HG02678 (cell line): Measurements from ENCODE around the gene HSPA4.

Experiments
- ATAC-seq: cut with Tn5 transposase; IDR thresholded peaks from one replicate; pipeline ENCODE4 v1.9.1; 2021; ENCODE audit warnings: mild to moderate bottlenecking, moderate library complexity; ENCODE audit not compliant: unreplicated experiment

The HSPA4 gene

GRCh38 chr5:133088064-133088463 is 36.3 kb downstream of the HSPA4 start:
- ATAC-seq, result no peak

- no peak for ATAC-seq
Measured at GRCh38 chr5:133091034-133091433, 39.2 kb downstream of the HSPA4 start.

- no peak for ATAC-seq
Measured at GRCh38 chr5:133106343-133106742, 54.5 kb downstream of the HSPA4 start.

DNA sequence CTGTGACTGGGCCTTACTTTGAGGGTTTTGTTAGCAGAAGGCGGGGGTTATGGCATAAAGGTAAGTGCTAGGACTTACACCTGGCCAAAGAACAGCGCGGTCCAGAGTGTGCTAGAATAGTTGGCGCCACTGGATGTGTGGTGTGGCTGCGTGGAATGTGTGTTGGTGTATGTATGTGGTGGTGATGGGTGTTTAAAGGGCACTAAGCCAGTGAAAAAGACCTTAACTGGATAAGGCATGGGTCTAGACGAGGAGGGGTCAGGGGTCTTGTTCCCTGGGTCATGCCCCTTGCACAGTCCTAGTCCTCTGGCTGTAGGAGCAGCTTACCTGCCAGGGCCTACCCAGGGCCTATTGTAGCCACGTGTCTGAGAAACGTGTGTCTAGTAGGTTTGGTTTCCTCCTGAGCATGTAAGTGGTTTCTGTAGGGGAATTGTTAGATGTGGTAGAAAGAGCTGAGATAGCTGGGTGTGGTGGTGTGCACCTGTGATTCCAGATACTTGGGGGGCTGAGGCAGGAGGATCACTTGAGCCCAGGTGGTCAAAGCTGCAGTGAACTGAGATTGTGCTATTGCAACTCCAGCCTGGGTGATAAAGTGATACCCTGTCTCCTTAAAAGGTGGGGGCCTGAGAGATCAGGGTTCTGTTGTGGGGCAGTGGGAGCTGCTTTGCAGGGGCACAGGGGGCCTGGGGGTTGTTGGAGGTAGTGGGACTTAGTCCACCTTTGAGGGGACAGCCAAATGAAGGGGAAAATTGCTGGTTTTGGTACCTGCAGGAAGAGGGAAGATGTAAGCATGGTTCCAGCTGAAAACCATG is 55.2 kb downstream of the HSPA4 start:
- no peak for ATAC-seq

GRCh38 chr5:133108481-133108921 is 56.7 kb downstream of the HSPA4 start:
- ATAC-seq, result no peak

GRCh38 chr5:133109655-133110483 is 58.1 kb downstream of the HSPA4 start:
- no peak for ATAC-seq

DNA sequence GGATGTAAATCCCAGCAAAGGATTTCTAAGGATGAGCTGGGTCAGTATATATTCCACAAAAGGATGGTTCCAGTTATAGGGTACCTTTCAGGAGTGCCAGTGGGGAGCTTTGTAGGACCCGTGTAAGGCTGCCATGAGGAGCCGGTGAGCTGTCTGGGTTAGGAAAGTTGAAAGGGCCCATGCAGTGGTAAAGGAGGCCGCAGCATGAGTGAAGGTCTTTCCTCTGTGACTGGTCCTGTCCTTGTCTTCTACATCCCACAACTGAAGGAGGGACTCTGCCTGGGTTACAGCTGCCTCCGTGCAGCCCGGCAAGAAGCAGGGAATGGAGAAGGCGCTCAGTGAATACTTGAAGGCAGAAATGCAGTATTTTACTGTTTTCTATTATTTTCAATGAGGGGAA is 58.9 kb downstream of the HSPA4 start:
- no peak for ATAC-seq

DNA sequence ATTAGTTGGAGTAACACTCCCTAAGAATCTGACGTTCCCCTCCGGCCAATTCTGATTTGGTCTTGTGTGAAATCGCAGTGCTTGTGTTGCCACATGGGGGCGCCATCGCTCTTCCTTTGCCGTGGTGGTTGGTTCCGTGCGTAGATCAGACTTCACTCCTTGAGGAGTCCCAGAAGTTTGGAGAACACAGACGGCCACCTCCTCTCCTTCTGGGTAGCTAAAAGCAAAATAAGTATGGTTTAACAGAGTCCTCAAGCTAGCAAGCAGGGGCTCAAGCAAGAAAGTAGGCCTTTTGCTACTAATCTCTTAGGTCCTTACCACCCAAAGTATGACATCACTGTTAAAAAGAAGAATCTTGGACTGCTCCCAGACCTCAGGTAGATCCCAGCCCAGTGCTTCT is 59.5 kb downstream of the HSPA4 start:
- ATAC-seq, result no peak

- ATAC-seq, result no peak
Measured at GRCh38 chr5:133112026-133112660, 60.3 kb downstream of the HSPA4 start.

DNA sequence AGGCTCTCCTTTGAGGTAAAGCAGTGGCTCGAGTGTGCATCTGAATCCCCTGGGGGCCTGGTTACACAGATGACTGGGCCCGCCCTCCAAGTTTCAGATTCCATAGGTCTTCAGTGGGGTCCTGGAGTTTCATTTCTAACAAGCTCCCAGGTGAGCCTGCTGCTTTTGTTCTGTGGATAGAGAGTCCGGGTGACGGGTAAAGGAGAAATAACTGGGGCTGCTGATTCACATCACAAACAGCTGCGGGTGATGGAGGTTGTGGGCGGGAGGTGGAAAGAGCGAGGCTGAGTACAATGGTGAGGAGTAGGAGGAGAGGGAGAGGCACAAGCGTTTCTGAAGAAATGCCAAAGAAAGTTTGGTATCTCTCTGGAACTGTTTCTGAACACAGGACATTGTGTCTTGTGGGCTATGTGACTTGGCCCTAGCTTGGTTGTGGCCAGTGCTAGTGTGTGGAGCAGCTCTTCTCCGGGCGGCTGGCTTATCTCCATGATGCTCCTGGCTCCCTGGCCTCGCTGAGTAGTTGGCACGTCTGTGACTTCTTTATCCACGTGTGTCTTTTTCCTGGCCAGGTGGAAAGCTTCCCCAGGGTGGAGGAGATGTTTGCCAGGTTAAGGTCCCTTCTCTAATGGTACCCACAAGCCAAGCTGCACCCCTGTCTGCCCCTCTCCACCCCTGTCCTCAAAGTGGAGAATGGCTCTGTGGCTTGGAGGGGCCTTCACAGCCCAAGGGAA is 61.7 kb downstream of the HSPA4 start:
- ATAC-seq, result no peak

DNA sequence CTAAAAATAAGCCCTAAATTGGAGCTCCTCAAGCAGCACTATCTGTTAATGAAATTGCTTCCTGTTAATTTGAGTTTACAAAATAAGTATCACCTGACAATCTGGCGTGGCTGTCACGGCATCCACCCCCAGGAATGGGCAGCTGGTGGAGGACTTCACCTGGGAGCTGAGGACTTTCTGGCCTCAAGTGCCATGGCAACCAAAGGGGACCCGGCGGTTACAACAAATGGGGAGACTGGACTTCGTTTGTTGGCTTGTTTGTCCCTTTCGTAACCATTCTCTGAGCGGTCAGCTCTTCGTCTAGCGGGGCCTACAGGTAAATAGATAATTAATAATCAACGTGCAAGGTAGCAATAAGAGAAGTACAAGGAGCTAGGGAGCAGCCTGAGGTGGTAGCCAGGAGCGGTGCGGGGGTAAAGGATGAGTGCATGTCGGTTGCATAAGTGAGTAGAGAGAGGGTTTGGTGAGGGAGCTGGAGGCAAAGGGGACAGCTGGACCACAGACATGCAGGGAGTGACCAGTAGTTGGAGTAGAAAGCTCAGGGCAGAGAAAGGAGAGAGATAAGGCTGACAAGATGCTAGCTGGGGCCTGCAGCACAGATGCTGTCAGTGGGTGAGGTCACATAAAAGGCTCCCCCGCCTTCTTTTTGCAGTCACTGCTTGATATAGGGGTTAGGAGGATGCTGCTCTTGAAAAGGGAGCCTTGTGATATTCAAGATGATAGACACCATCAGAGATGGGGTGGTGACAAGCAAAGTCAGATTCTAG is 62.5 kb downstream of the HSPA4 start:
- ATAC-seq, result no peak

GRCh38 chr5:133114933-133115310 is 63.1 kb downstream of the HSPA4 start:
- no peak for ATAC-seq

GRCh38 chr5:133116601-133117000 is 64.8 kb downstream of the HSPA4 start:
- no peak for ATAC-seq

- no peak for ATAC-seq
Measured at GRCh38 chr5:133117166-133117911, 65.5 kb downstream of the HSPA4 start.

DNA sequence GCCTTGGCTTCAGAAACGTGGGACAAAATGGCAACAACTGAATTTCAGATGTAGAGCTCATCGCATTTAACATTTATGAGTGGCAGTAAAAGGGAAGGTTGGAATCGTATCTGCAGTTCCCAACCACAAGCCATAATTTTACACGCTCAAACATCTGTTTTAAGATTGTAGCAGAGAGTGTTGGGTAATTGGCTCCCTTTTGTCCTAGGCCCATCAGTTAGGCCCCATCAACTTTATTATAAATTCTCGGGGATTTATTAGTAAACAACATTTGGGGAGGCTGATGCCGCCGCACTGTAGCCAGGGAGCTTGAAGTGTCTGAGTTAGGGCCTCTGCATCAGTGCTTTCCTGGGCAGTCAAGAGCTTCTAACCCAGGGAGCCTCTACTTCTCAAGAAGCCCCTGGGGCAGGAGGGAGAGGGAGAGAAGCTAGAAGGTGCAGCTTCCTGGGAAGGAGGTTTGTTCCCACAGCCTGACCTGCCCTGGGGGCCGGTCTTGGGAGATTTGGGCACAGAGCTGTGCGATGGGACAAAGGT is 66.2 kb downstream of the HSPA4 start:
- ATAC-seq, result no peak

- no peak for ATAC-seq
Measured at GRCh38 chr5:133118741-133119140, 66.9 kb downstream of the HSPA4 start.

- no peak for ATAC-seq
Measured at GRCh38 chr5:133119233-133119711, 67.5 kb downstream of the HSPA4 start.

DNA sequence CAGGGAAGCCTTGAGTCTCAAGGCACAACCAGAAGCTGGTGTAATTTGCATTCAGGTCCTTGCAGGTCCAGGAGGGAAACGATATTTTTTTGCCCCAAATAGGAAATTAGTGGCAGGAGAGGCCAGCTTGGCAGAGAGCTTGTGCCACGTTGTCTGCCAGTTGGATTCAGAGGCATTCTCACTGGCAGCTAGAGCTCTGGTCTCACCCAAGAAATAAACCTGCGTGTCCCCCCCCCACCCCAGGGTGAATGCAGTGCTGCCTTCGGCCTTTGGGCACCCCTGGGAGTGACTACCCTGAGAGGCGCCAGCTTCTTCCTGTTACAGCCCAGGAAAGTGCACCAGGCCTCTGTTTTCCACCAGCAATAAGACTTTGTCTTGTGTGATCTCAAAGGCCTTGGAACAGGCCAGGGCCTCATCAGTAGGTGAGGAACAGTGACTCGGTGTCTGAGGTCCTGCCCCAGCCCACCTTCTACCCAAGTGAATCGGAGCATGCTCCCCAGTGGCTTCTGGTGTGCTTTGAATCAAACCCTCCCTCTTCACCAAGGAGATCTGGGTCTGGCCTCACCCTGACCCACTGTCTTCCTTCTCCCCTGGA is 68.4 kb downstream of the HSPA4 start:
- ATAC-seq, result no peak

GRCh38 chr5:133121080-133121479 is 69.3 kb downstream of the HSPA4 start:
- ATAC-seq, result no peak
